RWPE2 (cell line): ENCODE data around the gene SFRP2.

ENCODE experiments used
- ATAC-seq: fragments of 200-7000 bp; cut with Tn5 transposase; 3 replicates; pipeline ENCODE4 v1.9.1; 2021; ENCODE audit warnings: low read depth
- DNase-seq: peaks from one replicate; pipeline ENCODE4 v3.0.0-alpha.2; 2020; ENCODE audit warnings: low spot score
- H3K27ac ChIP-seq: fragments of 450-650 bp; 2 replicates; pipeline ENCODE4 v1.5.1; 2017; ENCODE audit warnings: mild to moderate bottlenecking; ENCODE audit not compliant: poor library complexity, severe bottlenecking
- H3K27me3 ChIP-seq: fragments of 250-450 bp; sonication (Bioruptor Pico); 2 replicates; pipeline ENCODE4 v1.5.1; 2021; ENCODE audit warnings: mild to moderate bottlenecking, moderate library complexity; ENCODE audit not compliant: insufficient read depth, poor library complexity, severe bottlenecking
- H3K36me3 ChIP-seq: fragments of 250-450 bp; sonication (Bioruptor Pico); 2 replicates; pipeline ENCODE4 v1.5.1; 2020; ENCODE audit warnings: low read depth, mild to moderate bottlenecking, moderate library complexity
- H3K4me1 ChIP-seq: fragments of 250-450 bp; sonication (Bioruptor Pico); 2 replicates; pipeline ENCODE4 v1.5.1; 2021; ENCODE audit warnings: mild to moderate bottlenecking, moderate library complexity; ENCODE audit not compliant: insufficient read depth, poor library complexity, severe bottlenecking
- H3K4me3 ChIP-seq: fragments of 250-450 bp; sonication (Bioruptor Pico); 2 replicates; pipeline ENCODE4 v1.5.1; 2021; ENCODE audit warnings: mild to moderate bottlenecking, moderate library complexity; ENCODE audit not compliant: severe bottlenecking
- H3K9me3 ChIP-seq: fragments of 250-450 bp; sonication (Bioruptor Pico); 2 replicates; pipeline ENCODE4 v1.5.1; 2021; ENCODE audit warnings: mild to moderate bottlenecking, moderate library complexity; ENCODE audit not compliant: severe bottlenecking
- CTCF ChIP-seq: fragments of 450-650 bp; IDR thresholded peaks from one replicate; pipeline ENCODE4 v1.5.1; 2017; ENCODE audit warnings: mild to moderate bottlenecking, moderate library complexity; ENCODE audit not compliant: poor library complexity, severe bottlenecking

SFRP2 gene

GRCh38 chr4:153822316-153822715, 33.4 kb upstream of the SFRP2 start:
- no peaks in the 10 kb centered on the region for H3K36me3 ChIP-seq
- no peaks in the 10 kb centered on the region for H3K9me3 ChIP-seq
- no peaks in the 10 kb centered on the region for H3K27me3 ChIP-seq
- H3K4me3 ChIP-seq = no peak overlapping the region
- ATAC-seq (no peak; the same call in 2 of the 3 replicates), DNase-seq (no peak)
- no peak for TF ChIP-seq CTCF
- H3K27ac ChIP-seq = no peak overlapping the region
- no peaks in the 10 kb centered on the region for H3K4me1 ChIP-seq

- no peak for TF ChIP-seq CTCF
- no peak for ATAC-seq
- no peaks in the 10 kb centered on the region for H3K4me1 ChIP-seq
These were observed 28.6 kb upstream of the SFRP2 start for GRCh38 chr4:153817466-153817865.

GRCh38 chr4:153816542-153816941, 27.7 kb upstream of the SFRP2 start:
- DNase-seq = no peak
- Histone ChIP-seq H3K36me3 (no peaks in the 10 kb centered on the region), H3K27me3 (no peaks in the 10 kb centered on the region), H3K27ac (no peak overlapping the region), H3K9me3 (no peaks in the 10 kb centered on the region), H3K4me3 (no peak overlapping the region), H3K4me1 (no peaks in the 10 kb centered on the region)
- TF ChIP-seq CTCF = no peak
- no peak for ATAC-seq

More at GRCh38 chr4:153817466-153817865, 28.6 kb upstream of the SFRP2 start:
- H3K36me3 ChIP-seq = no peaks in the 10 kb centered on the region
- H3K27me3 ChIP-seq = no peaks in the 10 kb centered on the region
- H3K4me3 ChIP-seq = no peak overlapping the region
- no peak for DNase-seq
- no peaks in the 10 kb centered on the region for H3K9me3 ChIP-seq
- no peak overlapping the region for H3K27ac ChIP-seq

GRCh38 chr4:153814789-153815188, 25.9 kb upstream of the SFRP2 start:
- no peaks in the 10 kb centered on the region for H3K27me3 ChIP-seq
- no peak overlapping the region for H3K4me3 ChIP-seq
- ATAC-seq = no peak
- TF ChIP-seq CTCF = no peak
- DNase-seq = no peak
- no peaks in the 10 kb centered on the region for H3K36me3 ChIP-seq
- H3K27ac ChIP-seq = no peak overlapping the region
- no peaks in the 10 kb centered on the region for H3K9me3 ChIP-seq
- H3K4me1 ChIP-seq = no peaks in the 10 kb centered on the region

GRCh38 chr4:153809916-153810810, 21.3 kb upstream of the SFRP2 start:
- Histone ChIP-seq H3K4me3 (no peak overlapping the region), H3K27ac (no peak overlapping the region), H3K4me1 (no peaks in the 10 kb centered on the region), H3K9me3 (no peaks in the 10 kb centered on the region), H3K36me3 (no peaks in the 10 kb centered on the region), H3K27me3 (no peaks in the 10 kb centered on the region)
- DNase-seq = no peak
- no peak for TF ChIP-seq CTCF
- no peak for ATAC-seq
